Measurements from ENCODE around the gene RMC1. TPM values are rescaled to one million over a fixed set of nuclear protein-coding genes. Genes with fewer than 3 reads are reported as not detected.

Gene RMC1
- total and polyA plus RNA-seq, 4 donors, result 15.6 to 24.7 (median 20.8) TPM

- 74% methylated on average over 7 of the region's 7 CpGs for WGBS
- no peak for DNase-seq (ENCODE audit: low spot score)
- no peak overlapping the region for H3K27ac ChIP-seq (ENCODE audit: low read depth in 1 of 2, low read length in 2 of 2)
- H3K4me1 ChIP-seq (ENCODE audit: control insufficient read depth in 4 of 4, insufficient read depth in 4 of 4, low read length in 3 of 4), result peaks cover 0 to 26% (median 17%) of the 10 kb centered on the region in 4 donors
- TF ChIP-seq HNF4G (IDR thresholded peaks at IDR 0.05) (no peak), TAF1 (conservative IDR thresholded peaks at IDR 0.05) (no peak), EGR1 (IDR thresholded peaks at IDR 0.05; ENCODE audit: low read depth in 2 of 2) (no peak), ATF3 (IDR thresholded peaks at IDR 0.05) (no peak), REST (IDR thresholded peaks at IDR 0.05) (no peak), FOXA1 (IDR thresholded peaks at IDR 0.05) (no peak), SP1 (IDR thresholded peaks at IDR 0.05) (no peak), CTCF (IDR thresholded peaks at IDR 0.05; ENCODE audit: low read depth, low read length, missing input control) (no peak), YY1 (IDR thresholded peaks at IDR 0.05) (no peak), FOXA2 (IDR thresholded peaks at IDR 0.05) (no peak), HNF4A (conservative IDR thresholded peaks at IDR 0.05) (no peak), MAX (IDR thresholded peaks at IDR 0.05) (no peak), GABPA (IDR thresholded peaks at IDR 0.05 in 1 of 2, conservative IDR thresholded peaks at IDR 0.05 in 1 of 2) (no peak), NR2F2 (IDR thresholded peaks at IDR 0.05) (no peak), RAD21 (IDR thresholded peaks at IDR 0.05) (no peak), ZBTB33 (IDR thresholded peaks at IDR 0.05) (no peak), JUND (IDR thresholded peaks at IDR 0.05) (no peak), RXRA (IDR thresholded peaks at IDR 0.05) (no peak)
- H3K36me3 ChIP-seq (ENCODE audit: control insufficient read depth in 4 of 4, insufficient read depth in 3 of 4, low read depth in 1 of 4, low read length in 3 of 4), result peaks cover 3 to 28% (median 19%) of the 10 kb centered on the region in 4 donors
- no peak overlapping the region for H3K4me3 ChIP-seq (ENCODE audit: low read depth in 1 of 3, low read length in 3 of 3)
- H3K9me3 ChIP-seq (ENCODE audit: control insufficient read depth in 4 of 4, low read length in 3 of 4), result no peaks in the 10 kb centered on the region
- no peaks in the 10 kb centered on the region for H3K27me3 ChIP-seq (ENCODE audit: control insufficient read depth in 4 of 4, insufficient read depth in 4 of 4, low read length in 3 of 4)
- H3K9ac ChIP-seq (ENCODE audit: low read depth in 1 of 2, low read length in 2 of 2), result no peak overlapping the region
Measured at GRCh38 chr18:23568281-23569138, 65.2 kb downstream of the RMC1 start.
